Epithelial cell of umbilical artery (primary cell): ENCODE results near the gene INTS3. TPM values are rescaled to one million over a fixed set of nuclear protein-coding genes. Genes with fewer than 3 reads are reported as not detected.

Experiments used
- total RNA-seq: library from RNA; depleted of rRNA; stranded (reverse); fragments of >200 nt; gene quantifications from 2 replicates; pipeline ENCODE4 v1.2.3, GENCODE V29; 2014

The INTS3 gene, protein sequence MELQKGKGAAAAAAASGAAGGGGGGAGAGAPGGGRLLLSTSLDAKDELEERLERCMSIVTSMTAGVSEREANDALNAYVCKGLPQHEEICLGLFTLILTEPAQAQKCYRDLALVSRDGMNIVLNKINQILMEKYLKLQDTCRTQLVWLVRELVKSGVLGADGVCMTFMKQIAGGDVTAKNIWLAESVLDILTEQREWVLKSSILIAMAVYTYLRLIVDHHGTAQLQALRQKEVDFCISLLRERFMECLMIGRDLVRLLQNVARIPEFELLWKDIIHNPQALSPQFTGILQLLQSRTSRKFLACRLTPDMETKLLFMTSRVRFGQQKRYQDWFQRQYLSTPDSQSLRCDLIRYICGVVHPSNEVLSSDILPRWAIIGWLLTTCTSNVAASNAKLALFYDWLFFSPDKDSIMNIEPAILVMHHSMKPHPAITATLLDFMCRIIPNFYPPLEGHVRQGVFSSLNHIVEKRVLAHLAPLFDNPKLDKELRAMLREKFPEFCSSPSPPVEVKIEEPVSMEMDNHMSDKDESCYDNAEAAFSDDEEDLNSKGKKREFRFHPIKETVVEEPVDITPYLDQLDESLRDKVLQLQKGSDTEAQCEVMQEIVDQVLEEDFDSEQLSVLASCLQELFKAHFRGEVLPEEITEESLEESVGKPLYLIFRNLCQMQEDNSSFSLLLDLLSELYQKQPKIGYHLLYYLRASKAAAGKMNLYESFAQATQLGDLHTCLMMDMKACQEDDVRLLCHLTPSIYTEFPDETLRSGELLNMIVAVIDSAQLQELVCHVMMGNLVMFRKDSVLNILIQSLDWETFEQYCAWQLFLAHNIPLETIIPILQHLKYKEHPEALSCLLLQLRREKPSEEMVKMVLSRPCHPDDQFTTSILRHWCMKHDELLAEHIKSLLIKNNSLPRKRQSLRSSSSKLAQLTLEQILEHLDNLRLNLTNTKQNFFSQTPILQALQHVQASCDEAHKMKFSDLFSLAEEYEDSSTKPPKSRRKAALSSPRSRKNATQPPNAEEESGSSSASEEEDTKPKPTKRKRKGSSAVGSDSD
- 21.4 and 26.3 TPM in 2 replicates for total RNA-seq

DNA sequence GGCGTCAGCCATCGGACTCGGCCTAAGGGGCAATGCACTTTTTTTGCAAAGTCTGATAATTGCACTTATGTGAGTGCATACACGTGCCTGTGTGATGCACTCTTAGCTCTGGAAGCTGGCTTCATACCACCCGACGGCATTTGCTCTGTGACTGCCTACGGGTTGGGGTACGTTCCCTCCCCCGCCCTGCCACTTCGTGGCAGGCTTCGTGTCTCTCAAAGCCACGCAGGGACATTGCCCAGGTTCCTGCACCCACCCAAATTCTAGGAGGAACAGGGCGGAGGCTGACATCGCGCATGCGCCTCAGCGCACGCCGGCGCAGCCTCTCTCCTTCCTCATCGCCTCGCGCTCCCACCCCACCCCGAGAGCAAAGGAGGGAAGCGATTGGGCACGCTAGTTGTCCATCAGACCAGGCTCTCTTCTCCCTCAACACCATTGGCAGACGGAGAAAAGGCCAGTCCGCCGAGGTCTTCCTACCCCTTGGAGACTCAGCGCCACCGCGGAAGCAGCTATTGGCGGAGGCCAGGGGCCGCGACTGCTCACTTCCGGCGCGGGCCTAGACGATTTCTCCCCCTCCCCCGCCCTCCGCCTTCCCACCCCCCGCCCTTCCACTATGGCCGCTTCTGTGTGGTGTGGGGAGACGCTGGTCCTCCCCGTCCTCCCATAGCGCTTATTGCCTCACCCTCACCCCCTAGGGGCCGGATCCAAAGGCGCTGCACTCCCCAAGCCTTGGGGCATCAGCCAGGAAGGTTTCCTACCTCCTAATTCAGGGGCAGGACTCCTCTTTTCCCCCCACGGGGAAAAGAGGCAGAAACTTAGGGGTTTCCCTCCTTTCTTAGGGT lies at the start of gene INTS3:
Gene INTS3, plus strand, starts transcription at position 588 of the 842 bp plus-strand sequence. CDS start 585 bp downstream, outside the sequence.

DNA sequence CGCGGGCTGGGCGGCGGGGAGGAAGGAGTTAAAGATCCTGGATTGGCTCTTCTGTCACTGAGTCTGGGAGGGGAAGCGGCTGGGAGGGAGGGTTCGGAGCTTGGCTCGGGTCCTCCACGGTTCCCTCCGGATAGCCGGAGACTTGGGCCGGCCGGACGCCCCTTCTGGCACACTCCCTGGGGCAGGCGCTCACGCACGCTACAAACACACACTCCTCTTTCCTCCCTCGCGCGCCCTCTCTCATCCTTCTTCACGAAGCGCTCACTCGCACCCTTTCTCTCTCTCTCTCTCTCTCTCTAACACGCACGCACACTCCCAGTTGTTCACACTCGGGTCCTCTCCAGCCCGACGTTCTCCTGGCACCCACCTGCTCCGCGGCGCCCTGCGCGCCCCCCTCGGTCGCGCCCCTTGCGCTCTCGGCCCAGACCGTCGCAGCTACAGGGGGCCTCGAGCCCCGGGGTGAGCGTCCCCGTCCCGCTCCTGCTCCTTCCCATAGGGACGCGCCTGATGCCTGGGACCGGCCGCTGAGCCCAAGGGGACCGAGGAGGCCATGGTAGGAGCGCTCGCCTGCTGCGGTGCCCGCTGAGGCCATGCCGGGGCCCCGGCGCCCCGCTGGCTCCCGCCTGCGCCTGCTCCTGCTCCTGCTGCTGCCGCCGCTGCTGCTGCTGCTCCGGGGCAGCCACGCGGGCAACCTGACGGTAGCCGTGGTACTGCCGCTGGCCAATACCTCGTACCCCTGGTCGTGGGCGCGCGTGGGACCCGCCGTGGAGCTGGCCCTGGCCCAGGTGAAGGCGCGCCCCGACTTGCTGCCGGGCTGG lies 49.1 kb upstream of the INTS3 start, which contains the start of gene NPR1:
Gene NPR1, plus strand, starts transcription at position 170 of the 818 bp plus-strand sequence. Its CDS starts 421 bp downstream, at position 591.

DNA sequence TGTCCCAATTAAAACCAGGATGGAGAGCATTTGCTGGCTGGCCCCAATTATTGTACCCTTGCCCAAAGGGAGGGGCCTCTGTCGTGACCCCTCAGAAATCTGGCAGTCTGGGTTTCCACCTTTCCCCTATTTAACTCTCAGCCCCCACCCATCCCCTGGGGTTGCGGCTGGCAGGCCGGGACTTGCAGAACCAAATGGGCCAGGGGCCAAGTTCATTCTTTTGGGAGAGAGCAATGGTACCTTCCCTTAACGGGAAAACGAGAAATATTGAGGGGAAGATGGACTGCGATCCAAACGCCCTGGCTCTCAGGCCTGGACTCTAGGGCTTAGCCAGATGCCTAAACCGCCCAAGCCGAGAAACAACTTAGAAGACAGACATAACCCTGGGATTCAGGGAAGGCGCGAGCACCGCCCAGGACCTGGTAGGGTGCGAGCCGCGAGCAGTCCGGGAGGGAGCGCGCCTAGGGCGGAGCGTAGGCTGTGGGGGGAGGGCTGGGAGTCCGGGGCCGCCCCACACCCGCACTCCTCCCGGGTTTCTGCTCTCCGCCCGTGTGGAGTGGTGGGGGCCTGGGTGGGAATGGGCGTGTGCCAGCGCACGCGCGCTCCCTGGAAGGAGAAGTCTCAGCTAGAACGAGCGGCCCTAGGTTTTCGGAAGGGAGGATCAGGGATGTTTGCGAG lies 47.1 kb downstream of the INTS3 start, which contains the start of gene SLC27A3:
Gene SLC27A3, plus strand, starts transcription at position 628 of the 678 bp plus-strand sequence. CDS start 91 bp downstream, outside the sequence.

Other genes starting within 250 kb of the INTS3 start
- gene S100A6, start 192.1 kb upstream of the INTS3 start, total RNA-seq = 410 and 1,438 TPM in 2 replicates
- gene S100A5, start 187.1 kb upstream of the INTS3 start, total RNA-seq = not detected in 2 replicates
- gene S100A4, start 182.2 kb upstream of the INTS3 start, total RNA-seq = 5.8 and 7.9 TPM in 2 replicates
- gene S100A3, start 178.8 kb upstream of the INTS3 start, total RNA-seq = 0.30 and 0.97 TPM in 2 replicates
- 2.9 and 4.0 TPM in 2 replicates for gene S100A2, start 162.2 kb upstream of the INTS3 start, total RNA-seq
- 470 and 513 TPM in 2 replicates for gene S100A16, start 114.9 kb upstream of the INTS3 start, total RNA-seq
- not detected in 2 replicates for gene S100A14, start 111.7 kb upstream of the INTS3 start, total RNA-seq
- gene S100A13, start 100.5 kb upstream of the INTS3 start, total RNA-seq = 143 and 172 TPM in 2 replicates
- gene S100A1, start 99.6 kb upstream of the INTS3 start, total RNA-seq = not detected in 2 replicates
- gene CHTOP, start 94.0 kb upstream of the INTS3 start, total RNA-seq = 26.3 and 34.0 TPM in 2 replicates
- 57.2 and 74.3 TPM in 2 replicates for gene SNAPIN, start 69.3 kb upstream of the INTS3 start, total RNA-seq
- 348 and 363 TPM in 2 replicates for gene ILF2, start 57.1 kb upstream of the INTS3 start, total RNA-seq
- 2.6 and 6.7 TPM in 2 replicates for gene NPR1, start 49.4 kb upstream of the INTS3 start, total RNA-seq
- 13.8 and 19.8 TPM in 2 replicates for gene SLC27A3, start 47.4 kb downstream of the INTS3 start, total RNA-seq
- gene GATAD2B, start 194.9 kb downstream of the INTS3 start, total RNA-seq = 2.3 and 3.2 TPM in 2 replicates
- gene DENND4B, start 218.7 kb downstream of the INTS3 start, total RNA-seq = 12.0 and 13.1 TPM in 2 replicates
- gene CRTC2, start 230.6 kb downstream of the INTS3 start, total RNA-seq = 1.8 and 2.3 TPM in 2 replicates
- gene SLC39A1, start 235.5 kb downstream of the INTS3 start, total RNA-seq = 101 and 104 TPM in 2 replicates
- 6.1 and 6.8 TPM in 2 replicates for gene CREB3L4, start 239.9 kb downstream of the INTS3 start, total RNA-seq
- 126 and 138 TPM in 2 replicates for gene JTB, start 249.6 kb downstream of the INTS3 start, total RNA-seq